ENCODE measurements around the gene SECISBP2L.
"Not testable (repeated sequence)": the region's sequence is repeated elsewhere in the genome, so short reads cannot be mapped to it uniquely, and the experiment has no call there.

SECISBP2L gene

GRCh38 chr15:49079340-49080039, 33.2 kb upstream of the SECISBP2L start:
- TF ChIP-seq GLIS3 (CRISPR knock-in tag; IDR thresholded peaks at IDR 0.05): no peak
- TF ChIP-seq ESRRG (CRISPR knock-in tag; IDR thresholded peaks at IDR 0.05): no peak
- no peak for TF ChIP-seq ZNF8 (CRISPR knock-in tag; IDR thresholded peaks at IDR 0.05)
- no peak for TF ChIP-seq TSHZ2 (CRISPR knock-in tag; IDR thresholded peaks at IDR 0.05)
- no peak for TF ChIP-seq ISL1 (CRISPR knock-in tag; IDR thresholded peaks at IDR 0.05)
- TF ChIP-seq ZFP30 (CRISPR knock-in tag; IDR thresholded peaks at IDR 0.05): no peak
- no peak for TF ChIP-seq ZFP3 (CRISPR knock-in tag; IDR thresholded peaks at IDR 0.05)
- no peak for TF ChIP-seq ZNF70 (CRISPR knock-in tag; IDR thresholded peaks at IDR 0.05)
- no peak for TF ChIP-seq PATZ1 (CRISPR knock-in tag; IDR thresholded peaks at IDR 0.05; ENCODE audit: borderline replicate concordance)
- no peak for TF ChIP-seq TCF4 (CRISPR knock-in tag; IDR thresholded peaks at IDR 0.05; ENCODE audit: borderline replicate concordance)
- TF ChIP-seq CREB5 (CRISPR knock-in tag; IDR thresholded peaks at IDR 0.05; ENCODE audit: low read depth): no peak
- no peak for TF ChIP-seq ARNTL (CRISPR knock-in tag; IDR thresholded peaks at IDR 0.05; ENCODE audit: borderline replicate concordance, low read depth)
- no peak for TF ChIP-seq TOX (CRISPR knock-in tag; IDR thresholded peaks at IDR 0.05; ENCODE audit: borderline replicate concordance)
- TF ChIP-seq PPARA (CRISPR knock-in tag; IDR thresholded peaks at IDR 0.05; ENCODE audit: borderline replicate concordance): no peak
- no peak for TF ChIP-seq BACH2 (CRISPR knock-in tag; IDR thresholded peaks at IDR 0.05; ENCODE audit: borderline replicate concordance)
- no peak for TF ChIP-seq OSR1 (CRISPR knock-in tag; IDR thresholded peaks at IDR 0.05)
- TF ChIP-seq POU6F1 (CRISPR knock-in tag; IDR thresholded peaks at IDR 0.05; ENCODE audit: borderline replicate concordance, low read depth): no peak
- ATAC-seq: no peak

GRCh38 chr15:49075881-49076280, 29.6 kb upstream of the SECISBP2L start:
- TF ChIP-seq ZC3H10 (CRISPR knock-in tag; IDR thresholded peaks at IDR 0.05): no peak
- TF ChIP-seq POU6F1 (CRISPR knock-in tag; IDR thresholded peaks at IDR 0.05; ENCODE audit: borderline replicate concordance, low read depth): no peak
- TF ChIP-seq GLIS3 (CRISPR knock-in tag; IDR thresholded peaks at IDR 0.05): no peak
- TF ChIP-seq PATZ1 (CRISPR knock-in tag; IDR thresholded peaks at IDR 0.05; ENCODE audit: borderline replicate concordance): no peak
- TF ChIP-seq CSRNP3 (CRISPR knock-in tag; IDR thresholded peaks at IDR 0.05): no peak
- TF ChIP-seq ZNF8 (CRISPR knock-in tag; IDR thresholded peaks at IDR 0.05): no peak
- no peak for TF ChIP-seq ZNF70 (CRISPR knock-in tag; IDR thresholded peaks at IDR 0.05)
- no peak for TF ChIP-seq BACH2 (CRISPR knock-in tag; IDR thresholded peaks at IDR 0.05; ENCODE audit: borderline replicate concordance)
- no peak for ATAC-seq

GRCh38 chr15:49074589-49075287, 28.5 kb upstream of the SECISBP2L start:
- ATAC-seq: not testable (repeated sequence)
